Activated effector memory CD4-positive, alpha-beta T cell treated with Interleukin-2 at 50 U/mL for 16 hours (primary cell): ENCODE measurements around the gene CPA2.
"Not testable (repeated sequence)": the region's sequence is repeated elsewhere in the genome, so short reads cannot be mapped to it uniquely, and the experiment has no call there.

Source experiments
- DNase-seq: peaks from one replicate; pipeline ENCODE4 v3.0.0-alpha.2; 2020

The CPA2 gene

DNA sequence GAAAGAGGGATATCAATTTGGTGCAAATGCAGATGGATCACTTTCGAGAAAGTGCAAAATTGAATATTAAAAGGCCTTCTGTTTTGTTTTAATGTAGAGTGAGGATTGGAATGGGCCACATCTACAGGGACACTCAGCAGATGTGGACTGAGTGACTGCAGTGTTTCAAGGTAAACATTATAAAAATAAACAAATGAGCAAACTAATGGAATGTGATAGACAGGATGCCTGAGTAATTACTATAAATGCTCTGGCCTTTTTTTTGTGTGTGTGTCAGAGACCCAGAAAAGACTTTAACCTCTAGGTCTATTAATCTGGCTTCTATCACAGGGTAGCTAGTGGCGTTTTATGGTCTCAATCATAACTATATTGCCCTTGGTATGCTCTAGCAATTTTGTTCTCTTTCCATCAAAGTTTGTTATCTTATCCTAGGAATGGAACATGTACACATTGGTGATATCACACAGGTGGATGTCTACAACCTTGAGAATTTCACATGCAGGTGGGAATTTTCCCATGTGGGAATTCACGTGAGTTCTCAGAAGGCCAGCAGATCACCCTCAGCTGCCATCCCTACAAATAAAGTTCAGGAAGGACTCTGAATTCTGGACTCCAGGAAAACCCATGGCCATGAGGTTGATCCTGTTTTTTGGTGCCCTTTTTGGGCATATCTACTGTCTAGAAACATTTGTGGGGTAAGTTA lies at the start of gene CPA2:
Gene CPA2, plus strand, starts transcription at position 606 of the 703 bp plus-strand sequence. Its CDS starts 19 bp downstream, at position 625.
- no peak for DNase-seq

DNA sequence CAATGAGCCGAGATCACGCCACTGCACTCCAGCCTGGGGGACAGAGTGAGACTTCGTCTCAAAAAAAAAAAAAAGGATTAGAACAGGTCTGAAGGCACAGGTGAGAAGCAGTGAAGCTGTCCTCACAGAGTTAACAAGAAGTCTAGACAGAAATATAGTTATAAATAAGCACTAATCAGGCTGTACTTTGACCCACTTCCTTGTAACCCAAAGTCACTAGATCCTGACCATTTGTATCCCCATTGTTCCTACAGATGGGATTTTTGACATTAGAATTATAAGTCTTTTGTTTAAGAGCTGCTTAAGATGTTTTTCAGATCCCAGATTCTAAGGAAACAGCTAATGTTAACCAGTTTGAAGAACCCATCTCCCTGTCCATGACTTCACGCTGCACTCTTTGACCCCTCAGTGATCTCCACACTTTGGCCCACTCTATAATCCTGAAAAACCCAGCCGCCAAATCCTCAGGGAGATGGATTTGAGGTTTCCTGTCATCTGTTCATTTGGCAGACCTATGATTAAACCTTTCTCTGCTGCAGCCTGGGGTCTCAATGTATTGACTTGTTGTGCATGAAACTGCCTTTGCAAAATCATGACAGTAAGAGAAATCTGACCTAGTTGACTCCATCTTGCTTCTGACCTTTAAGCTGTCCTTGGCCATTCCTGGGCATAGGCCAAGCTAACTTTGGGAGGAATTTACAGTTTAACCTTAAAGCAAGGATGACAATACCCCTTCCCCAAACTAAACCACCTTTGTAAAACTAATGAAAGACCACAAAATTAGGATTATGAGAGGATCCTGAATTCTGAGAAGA lies 47.6 kb upstream of the CPA2 start:
- DNase-seq = no peak

GRCh38 chr7:130219871-130220270 lies 46.8 kb upstream of the CPA2 start:
- DNase-seq = no peak

GRCh38 chr7:130221746-130222145 lies 44.9 kb upstream of the CPA2 start:
- no peak for DNase-seq

DNA sequence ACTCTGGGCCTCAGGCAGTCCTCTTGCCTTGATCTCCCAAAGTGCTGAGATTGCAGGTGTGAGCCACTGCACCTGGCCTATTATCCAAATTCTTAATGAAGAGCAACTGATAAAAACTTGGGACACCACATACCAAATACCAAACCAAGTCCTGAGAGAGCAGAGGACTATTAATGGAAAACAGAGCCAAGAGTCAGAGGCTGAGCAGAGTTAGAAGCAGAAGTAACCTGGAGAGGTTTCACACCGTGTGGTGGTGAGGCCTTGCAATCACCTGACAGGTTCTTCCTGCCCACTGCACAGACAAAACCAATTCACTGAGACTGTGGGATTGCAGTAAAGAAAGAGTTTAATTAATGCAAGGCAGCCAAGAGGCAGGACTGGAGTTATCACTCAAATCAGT lies 43.0 kb upstream of the CPA2 start:
- no peak for DNase-seq

- no peak for DNase-seq
Measured at GRCh38 chr7:130224210-130224609, 42.5 kb upstream of the CPA2 start.

GRCh38 chr7:130224923-130225322 lies 41.7 kb upstream of the CPA2 start:
- DNase-seq = not testable (repeated sequence)

GRCh38 chr7:130226333-130226732 lies 40.3 kb upstream of the CPA2 start:
- no peak for DNase-seq

GRCh38 chr7:130227883-130228575 lies 38.6 kb upstream of the CPA2 start:
- no peak for DNase-seq

DNA sequence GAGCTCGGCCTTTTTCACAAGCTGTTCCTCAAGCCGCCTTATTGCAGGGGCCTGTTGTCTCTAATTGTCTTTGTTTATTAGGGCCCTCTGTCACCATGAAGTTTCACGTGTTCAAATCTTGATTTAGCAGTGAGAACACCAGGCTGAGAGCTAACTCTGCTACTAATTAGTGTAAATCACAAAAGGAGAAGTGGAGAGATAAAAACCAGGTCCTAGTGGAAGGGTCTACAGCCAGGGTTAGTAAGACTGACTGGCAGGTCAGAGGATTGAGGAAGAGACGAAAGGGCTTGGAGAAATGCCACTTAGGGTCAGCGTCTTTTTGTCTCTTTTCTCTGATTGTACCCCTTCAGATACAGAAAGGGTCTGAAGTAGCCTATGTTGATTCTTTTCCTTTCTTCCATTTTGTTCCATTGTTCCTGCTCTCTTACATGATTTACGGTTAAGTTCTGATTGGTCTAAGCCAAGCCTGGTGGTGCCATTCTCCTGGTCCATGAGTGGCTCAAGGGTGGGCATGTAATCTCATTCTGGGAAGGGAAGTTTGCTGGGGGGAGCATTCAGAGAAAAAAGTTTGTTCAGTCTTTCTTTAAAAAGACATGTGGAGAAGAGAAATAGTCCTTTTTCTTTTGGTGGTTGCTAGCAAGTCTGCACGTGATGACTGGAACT lies 37.7 kb upstream of the CPA2 start:
- no peak for DNase-seq

DNA sequence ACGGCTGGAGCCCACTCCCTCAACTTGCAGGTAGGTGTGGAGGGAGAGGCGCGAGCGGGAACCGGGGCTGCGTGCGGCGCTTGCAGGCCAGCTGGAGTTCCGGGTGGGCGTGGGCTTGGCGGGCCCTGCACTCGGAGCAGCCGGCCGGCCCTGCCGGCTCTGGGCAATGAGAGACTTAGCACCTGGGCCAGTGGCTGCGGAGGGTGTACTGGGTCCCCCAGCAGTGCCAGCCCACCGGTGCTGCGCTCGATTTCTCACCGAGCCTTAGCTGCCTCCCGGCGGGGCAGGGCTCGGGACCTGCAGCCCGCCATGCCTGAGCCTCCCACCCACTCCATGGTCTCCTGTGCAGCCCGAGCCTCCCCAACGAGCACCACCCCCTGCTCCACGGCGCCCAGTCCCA lies 36.7 kb upstream of the CPA2 start:
- not testable (repeated sequence) for DNase-seq

GRCh38 chr7:130231792-130232191 lies 34.9 kb upstream of the CPA2 start:
- DNase-seq = no peak

GRCh38 chr7:130232209-130232608 lies 34.5 kb upstream of the CPA2 start:
- DNase-seq = no peak

GRCh38 chr7:130234078-130234477 lies 32.6 kb upstream of the CPA2 start:
- no peak for DNase-seq

DNA sequence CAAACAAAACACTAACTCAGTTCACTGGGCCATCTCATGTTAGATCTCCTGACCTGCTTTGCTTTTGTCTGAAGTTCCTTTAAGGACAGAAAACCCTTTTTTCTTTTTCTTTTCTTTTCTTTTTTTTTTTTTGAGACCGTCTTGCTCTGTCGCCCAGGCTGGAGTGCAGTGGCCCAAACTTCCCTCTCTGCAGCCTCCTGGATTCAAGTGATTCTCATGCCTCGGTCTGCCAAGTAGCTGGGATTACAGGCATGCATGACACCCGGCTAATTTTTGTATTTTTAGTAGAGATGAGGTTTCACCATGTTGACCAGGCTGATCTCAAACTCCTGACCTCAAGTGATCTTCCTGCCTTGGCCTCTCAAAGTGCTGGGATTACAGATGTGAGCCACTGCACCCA lies 30.3 kb upstream of the CPA2 start:
- not testable (repeated sequence) for DNase-seq

- DNase-seq = no peak
Measured at GRCh38 chr7:130240240-130240639, 26.4 kb upstream of the CPA2 start.

DNA sequence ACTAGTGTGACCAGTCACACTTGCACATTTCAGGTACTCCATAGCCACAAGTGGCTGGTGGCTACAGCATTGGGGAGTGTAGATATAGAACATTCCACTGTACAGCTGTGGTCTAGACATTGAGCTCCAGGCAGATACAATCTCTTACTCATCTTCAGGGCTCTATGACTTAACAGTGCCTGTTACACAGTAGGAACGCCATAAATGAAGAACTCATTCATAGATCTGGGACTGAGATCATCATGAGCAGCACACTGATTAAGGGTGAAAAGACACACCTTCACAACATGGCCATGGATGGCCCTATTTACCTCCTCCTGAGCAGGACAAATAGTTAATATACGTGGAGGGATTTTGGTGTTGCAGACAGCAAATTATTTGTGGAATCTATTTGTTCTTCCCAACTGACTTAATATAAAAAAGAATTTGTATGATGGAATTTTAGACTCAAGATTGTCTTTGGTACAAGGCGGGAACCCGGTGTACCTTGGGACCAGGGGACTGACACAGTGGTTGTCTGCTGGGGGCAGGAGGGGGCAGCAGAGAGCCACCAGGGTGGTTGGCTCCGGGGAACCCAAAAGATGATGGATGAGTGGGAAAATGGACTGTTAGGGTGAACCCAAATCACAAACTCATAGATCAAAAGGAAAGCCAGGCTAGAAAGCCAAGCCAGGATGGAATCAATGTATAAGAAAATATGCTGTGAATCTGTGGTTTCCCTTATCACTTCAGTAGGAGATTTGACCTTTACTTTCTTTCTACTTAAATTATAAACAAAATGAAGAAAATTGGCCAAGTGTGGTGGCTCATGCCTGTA lies 24.3 kb upstream of the CPA2 start:
- DNase-seq = no peak

GRCh38 chr7:130243486-130243885 lies 23.2 kb upstream of the CPA2 start:
- not testable (repeated sequence) for DNase-seq

DNA sequence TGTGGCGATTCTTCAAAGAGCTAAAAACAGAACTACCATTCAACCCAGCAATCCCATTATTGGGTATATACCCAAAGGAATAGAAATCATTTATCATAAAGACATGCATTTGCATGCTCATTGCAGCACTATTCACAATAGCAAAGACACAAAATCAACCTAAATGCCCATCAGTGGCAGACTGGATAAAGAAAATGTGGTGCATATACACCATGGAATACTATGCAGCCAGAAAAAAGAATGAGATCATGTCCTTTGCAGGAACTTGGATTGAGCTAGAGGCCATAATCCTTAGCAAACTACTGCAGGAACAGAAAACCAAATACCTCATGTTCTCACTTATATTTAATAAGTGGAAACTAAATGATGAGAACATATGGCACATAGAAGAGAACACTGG lies 20.2 kb upstream of the CPA2 start:
- DNase-seq = not testable (repeated sequence)

DNA sequence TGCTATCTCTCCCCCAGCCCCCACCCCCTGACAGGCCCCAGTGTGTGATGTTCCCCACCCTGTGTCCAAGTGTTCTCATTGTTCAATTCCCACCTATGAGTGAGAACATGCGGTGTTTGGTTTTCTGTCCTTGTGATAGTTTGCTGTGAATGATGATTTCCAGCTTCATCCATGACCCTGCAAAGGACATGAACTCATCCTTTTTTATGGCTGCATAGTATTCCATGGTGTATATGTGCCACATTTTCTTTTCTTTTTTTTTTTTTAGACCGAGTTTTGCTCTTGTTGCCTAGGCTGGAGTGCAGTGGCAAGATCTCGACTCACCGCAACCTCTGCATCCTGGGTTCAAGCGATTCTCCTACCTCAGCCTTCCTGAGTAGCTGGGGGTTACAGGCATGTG lies 17.8 kb upstream of the CPA2 start:
- DNase-seq = not testable (repeated sequence)

DNA sequence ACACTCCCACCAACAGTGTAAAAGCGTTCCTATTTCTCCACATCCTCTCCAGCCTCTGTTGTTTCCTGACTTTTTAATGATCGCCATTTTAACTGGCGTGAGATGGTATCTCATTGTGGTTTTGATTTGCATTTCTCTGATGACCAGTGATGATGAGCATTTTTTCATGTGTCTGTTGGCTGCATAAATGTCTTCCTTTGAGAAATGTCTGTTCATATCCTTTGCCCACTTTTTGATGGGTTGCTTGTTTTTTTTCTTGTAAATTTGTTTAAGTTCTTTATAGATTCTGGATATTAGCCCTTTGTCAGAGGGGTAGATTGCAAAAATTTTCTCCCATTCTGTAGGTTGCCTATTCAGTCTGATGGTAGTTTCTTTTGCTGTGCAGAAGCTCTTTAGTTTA lies 17.0 kb upstream of the CPA2 start:
- not testable (repeated sequence) for DNase-seq

- no peak for DNase-seq
Measured at GRCh38 chr7:130254555-130254954, 12.1 kb upstream of the CPA2 start.
